ENCODE results near the gene SPO11.

The SPO11 gene

GRCh38 chr20:57292611-57293010 lies 37.0 kb upstream of the SPO11 start:
- H2BK5ac ChIP-seq (ENCODE audit: low read length), result no peak overlapping the region
- peaks cover 0 to 6% of the 10 kb centered on the region in 2 donors for H3K9me3 ChIP-seq (replicated peaks in 1 of 2; ENCODE audit: control insufficient read depth in 2 of 2, insufficient read depth in 1 of 2, low read depth in 1 of 2, low read length in 2 of 2)
- no CpG with 5 or more reads among the region's 2 CpGs for WGBS, 2 donors (ENCODE audit: extremely low coverage in 2 of 2, insufficient read length in 2 of 2, insufficient replicate concordance in 1 of 2)
- peaks cover 37% of the 10 kb centered on the region in 2 donors for H3K4me1 ChIP-seq (ENCODE audit: control insufficient read depth in 2 of 2, insufficient read depth in 1 of 2, low read depth in 1 of 2, low read length in 2 of 2)
- H2AFZ ChIP-seq (ENCODE audit: low read length), result no peak overlapping the region
- peak overlapping the region; percentile 5 for H2AK5ac ChIP-seq (ENCODE audit: low read depth, low read length)
- H3K14ac ChIP-seq (ENCODE audit: low read length), result no peak overlapping the region
- H3K4me2 ChIP-seq (ENCODE audit: insufficient read depth, low read length, poor library complexity, severe bottlenecking), result no peak overlapping the region
- no peak overlapping the region for H4K8ac ChIP-seq (ENCODE audit: low read depth, low read length)
- H3K23ac ChIP-seq (ENCODE audit: low read depth, low read length, poor library complexity), result no peak overlapping the region
- no peak overlapping the region for H3K27ac ChIP-seq (replicated peaks; ENCODE audit: low read length)
- H4K91ac ChIP-seq (ENCODE audit: low read depth, low read length, poor library complexity), result no peak overlapping the region
- H3K36me3 ChIP-seq (replicated peaks in 1 of 2; ENCODE audit: control insufficient read depth in 2 of 2, insufficient read depth in 2 of 2, low read length in 2 of 2), result no peaks in the 10 kb centered on the region
- DNase-seq (ENCODE audit: low spot score), result no peak
- H2BK120ac ChIP-seq (ENCODE audit: low read depth, low read length), result no peak overlapping the region
- H2BK15ac ChIP-seq (ENCODE audit: low read length), result peak overlapping the region; percentile 46
- no peaks in the 10 kb centered on the region for H3K27me3 ChIP-seq (ENCODE audit: control insufficient read depth in 3 of 3, insufficient read depth in 3 of 3, low read depth in 1 of 3, low read length in 3 of 3)
- no peaks in the 10 kb centered on the region for H3K79me1 ChIP-seq (ENCODE audit: low read depth, low read length)
- H2BK12ac ChIP-seq (ENCODE audit: low read length), result peak overlapping the region; percentile 49
- no peak overlapping the region for H3K9ac ChIP-seq (ENCODE audit: low read depth, low read length, poor library complexity)
- H3K4me3 ChIP-seq (ENCODE audit: low read length in 2 of 2), result no peak overlapping the region
- no peak overlapping the region for H3K4ac ChIP-seq (ENCODE audit: low read length)
- H3K18ac ChIP-seq (ENCODE audit: low read length), result peak overlapping the region; percentile 61

GRCh38 chr20:57293995-57294394 lies 35.6 kb upstream of the SPO11 start:
- Histone ChIP-seq H3K36me3 (replicated peaks in 1 of 2; ENCODE audit: control insufficient read depth in 2 of 2, insufficient read depth in 2 of 2, low read length in 2 of 2) (no peaks in the 10 kb centered on the region), H3K27ac (replicated peaks; ENCODE audit: low read length) (peak overlapping the region; percentile 14), H3K4me1 (ENCODE audit: control insufficient read depth in 2 of 2, insufficient read depth in 1 of 2, low read depth in 1 of 2, low read length in 2 of 2) (peaks cover 23 to 25% of the 10 kb centered on the region in 2 donors), H2BK120ac (ENCODE audit: low read depth, low read length) (no peak overlapping the region), H3K4ac (ENCODE audit: low read length) (no peak overlapping the region), H3K14ac (ENCODE audit: low read length) (no peak overlapping the region), H3K27me3 (ENCODE audit: control insufficient read depth in 3 of 3, insufficient read depth in 3 of 3, low read depth in 1 of 3, low read length in 3 of 3) (no peaks in the 10 kb centered on the region), H3K4me2 (ENCODE audit: insufficient read depth, low read length, poor library complexity, severe bottlenecking) (no peak overlapping the region), H2BK5ac (ENCODE audit: low read length) (no peak overlapping the region), H3K9ac (ENCODE audit: low read depth, low read length, poor library complexity) (no peak overlapping the region), H4K8ac (ENCODE audit: low read depth, low read length) (no peak overlapping the region), H4K91ac (ENCODE audit: low read depth, low read length, poor library complexity) (no peak overlapping the region), H3K4me3 (ENCODE audit: low read length in 2 of 2) (no peak overlapping the region), H3K18ac (ENCODE audit: low read length) (peak overlapping the region; percentile 78), H2AK5ac (ENCODE audit: low read depth, low read length) (no peak overlapping the region), H2BK15ac (ENCODE audit: low read length) (no peak overlapping the region), H3K9me3 (replicated peaks in 1 of 2; ENCODE audit: control insufficient read depth in 2 of 2, insufficient read depth in 1 of 2, low read depth in 1 of 2, low read length in 2 of 2) (peaks cover 0 to 6% of the 10 kb centered on the region in 2 donors), H3K79me1 (ENCODE audit: low read depth, low read length) (no peaks in the 10 kb centered on the region), H3K23ac (ENCODE audit: low read depth, low read length, poor library complexity) (no peak overlapping the region), H2AFZ (ENCODE audit: low read length) (no peak overlapping the region), H2BK12ac (ENCODE audit: low read length) (peak overlapping the region; percentile 25)
- WGBS, 2 donors (ENCODE audit: extremely low coverage in 2 of 2, insufficient read length in 2 of 2, insufficient replicate concordance in 1 of 2), result no CpG with 5 or more reads among the region's 7 CpGs
- no peak for DNase-seq (ENCODE audit: low spot score)

GRCh38 chr20:57294550-57294949 lies 35.1 kb upstream of the SPO11 start:
- H2BK15ac ChIP-seq (ENCODE audit: low read length), result no peak overlapping the region
- peak overlapping the region; percentile 13 for H3K18ac ChIP-seq (ENCODE audit: low read length)
- DNase-seq (ENCODE audit: low spot score), result peak; percentile 49
- H2AK5ac ChIP-seq (ENCODE audit: low read depth, low read length), result no peak overlapping the region
- peak overlapping the region; percentile 6 for H2AFZ ChIP-seq (ENCODE audit: low read length)
- H3K4me2 ChIP-seq (ENCODE audit: insufficient read depth, low read length, poor library complexity, severe bottlenecking), result no peak overlapping the region
- no peak overlapping the region for H4K8ac ChIP-seq (ENCODE audit: low read depth, low read length)
- WGBS, 2 donors (ENCODE audit: extremely low coverage in 2 of 2, insufficient read length in 2 of 2, insufficient replicate concordance in 1 of 2), result no CpG with 5 or more reads among the region's 3 CpGs
- H2BK5ac ChIP-seq (ENCODE audit: low read length), result no peak overlapping the region
- H2BK120ac ChIP-seq (ENCODE audit: low read depth, low read length), result peak overlapping the region; percentile 19
- H3K23ac ChIP-seq (ENCODE audit: low read depth, low read length, poor library complexity), result no peak overlapping the region
- H3K9me3 ChIP-seq (replicated peaks in 1 of 2; ENCODE audit: control insufficient read depth in 2 of 2, insufficient read depth in 1 of 2, low read depth in 1 of 2, low read length in 2 of 2), result peaks cover 0 to 6% of the 10 kb centered on the region in 2 donors
- no peak overlapping the region for H4K91ac ChIP-seq (ENCODE audit: low read depth, low read length, poor library complexity)
- no peak overlapping the region for H3K14ac ChIP-seq (ENCODE audit: low read length)
- peak overlapping the region; percentile 80 for H3K27ac ChIP-seq (replicated peaks; ENCODE audit: low read length)
- H3K9ac ChIP-seq (ENCODE audit: low read depth, low read length, poor library complexity), result no peak overlapping the region
- H3K4me1 ChIP-seq (ENCODE audit: control insufficient read depth in 2 of 2, insufficient read depth in 1 of 2, low read depth in 1 of 2, low read length in 2 of 2), result peaks cover 20 to 23% of the 10 kb centered on the region in 2 donors
- no peak overlapping the region for H3K4me3 ChIP-seq (ENCODE audit: low read length in 2 of 2)
- no peaks in the 10 kb centered on the region for H3K27me3 ChIP-seq (ENCODE audit: control insufficient read depth in 3 of 3, insufficient read depth in 3 of 3, low read depth in 1 of 3, low read length in 3 of 3)
- no peaks in the 10 kb centered on the region for H3K79me1 ChIP-seq (ENCODE audit: low read depth, low read length)
- no peaks in the 10 kb centered on the region for H3K36me3 ChIP-seq (replicated peaks in 1 of 2; ENCODE audit: control insufficient read depth in 2 of 2, insufficient read depth in 2 of 2, low read length in 2 of 2)
- no peak overlapping the region for H3K4ac ChIP-seq (ENCODE audit: low read length)
- H2BK12ac ChIP-seq (ENCODE audit: low read length), result peak overlapping the region; percentile 0

GRCh38 chr20:57298457-57298856 lies 31.1 kb upstream of the SPO11 start:
- H3K27me3 ChIP-seq (ENCODE audit: control insufficient read depth in 3 of 3, insufficient read depth in 3 of 3, low read depth in 1 of 3, low read length in 3 of 3), result no peaks in the 10 kb centered on the region
- H3K9me3 ChIP-seq (replicated peaks in 1 of 2; ENCODE audit: control insufficient read depth in 2 of 2, insufficient read depth in 1 of 2, low read depth in 1 of 2, low read length in 2 of 2), result no peaks in the 10 kb centered on the region
- no peak overlapping the region for H2AK5ac ChIP-seq (ENCODE audit: low read depth, low read length)
- H4K8ac ChIP-seq (ENCODE audit: low read depth, low read length), result no peak overlapping the region
- H3K4ac ChIP-seq (ENCODE audit: low read length), result no peak overlapping the region
- no peak overlapping the region for H2BK5ac ChIP-seq (ENCODE audit: low read length)
- no peak overlapping the region for H2AFZ ChIP-seq (ENCODE audit: low read length)
- no CpG with 5 or more reads among the region's 4 CpGs for WGBS, 2 donors (ENCODE audit: extremely low coverage in 2 of 2, insufficient read length in 2 of 2, insufficient replicate concordance in 1 of 2)
- H2BK12ac ChIP-seq (ENCODE audit: low read length), result no peak overlapping the region
- H3K23ac ChIP-seq (ENCODE audit: low read depth, low read length, poor library complexity), result no peak overlapping the region
- peaks cover 10 to 14% of the 10 kb centered on the region in 2 donors for H3K4me1 ChIP-seq (ENCODE audit: control insufficient read depth in 2 of 2, insufficient read depth in 1 of 2, low read depth in 1 of 2, low read length in 2 of 2)
- DNase-seq (ENCODE audit: low spot score), result no peak
- H3K79me1 ChIP-seq (ENCODE audit: low read depth, low read length), result no peaks in the 10 kb centered on the region
- no peak overlapping the region for H3K9ac ChIP-seq (ENCODE audit: low read depth, low read length, poor library complexity)
- H4K91ac ChIP-seq (ENCODE audit: low read depth, low read length, poor library complexity), result no peak overlapping the region
- no peak overlapping the region for H3K4me2 ChIP-seq (ENCODE audit: insufficient read depth, low read length, poor library complexity, severe bottlenecking)
- no peak overlapping the region for H3K4me3 ChIP-seq (ENCODE audit: low read length in 2 of 2)
- H3K18ac ChIP-seq (ENCODE audit: low read length), result no peak overlapping the region
- no peak overlapping the region for H2BK15ac ChIP-seq (ENCODE audit: low read length)
- no peak overlapping the region for H3K27ac ChIP-seq (replicated peaks; ENCODE audit: low read length)
- H3K14ac ChIP-seq (ENCODE audit: low read length), result no peak overlapping the region
- no peak overlapping the region for H2BK120ac ChIP-seq (ENCODE audit: low read depth, low read length)
- H3K36me3 ChIP-seq (replicated peaks in 1 of 2; ENCODE audit: control insufficient read depth in 2 of 2, insufficient read depth in 2 of 2, low read length in 2 of 2), result no peaks in the 10 kb centered on the region
